GM19328 (cell line): ENCODE data around the gene EEFSEC.

Experiments
- ATAC-seq: cut with Tn5 transposase; IDR thresholded peaks from one replicate; pipeline ENCODE4 v1.9.1; 2021; ENCODE audit warnings: mild to moderate bottlenecking, moderate library complexity; ENCODE audit not compliant: unreplicated experiment

EEFSEC gene

DNA sequence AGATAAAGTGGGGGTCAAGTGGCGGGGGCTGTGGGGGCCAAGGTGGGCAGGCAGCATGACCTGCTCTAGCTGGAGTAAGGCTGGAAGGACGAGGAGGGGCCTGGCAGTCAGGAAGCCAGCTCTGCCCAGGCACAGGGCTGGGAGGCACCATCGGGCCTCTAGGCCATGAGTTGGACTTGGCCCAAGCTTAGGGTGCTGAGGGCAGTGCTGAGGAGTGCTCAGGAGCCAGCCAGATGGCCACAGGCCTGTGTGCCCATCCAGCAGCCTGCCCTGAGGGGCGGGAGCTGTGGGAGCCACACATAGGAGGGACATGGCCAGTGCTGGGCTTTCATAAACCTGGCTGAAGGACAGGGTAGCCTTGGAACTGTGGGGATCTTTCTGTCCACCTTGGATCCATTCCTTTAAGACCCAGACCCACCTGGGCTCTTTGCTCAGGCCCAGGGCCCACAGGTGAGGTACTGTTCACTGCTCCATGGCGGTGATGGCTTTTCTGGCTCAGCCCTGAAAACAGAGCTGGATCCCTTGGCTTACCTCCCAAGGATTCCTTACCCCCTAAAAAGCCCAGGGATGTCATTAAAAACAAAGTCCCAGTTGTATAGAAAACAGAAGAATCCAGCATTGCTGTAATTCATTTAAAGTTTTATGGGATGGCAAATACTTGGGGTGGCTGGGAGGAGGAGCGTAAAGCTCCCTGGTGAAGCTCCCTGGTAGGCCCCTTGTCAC, 176.4 kb downstream of the EEFSEC start:
- no peak for ATAC-seq

DNA sequence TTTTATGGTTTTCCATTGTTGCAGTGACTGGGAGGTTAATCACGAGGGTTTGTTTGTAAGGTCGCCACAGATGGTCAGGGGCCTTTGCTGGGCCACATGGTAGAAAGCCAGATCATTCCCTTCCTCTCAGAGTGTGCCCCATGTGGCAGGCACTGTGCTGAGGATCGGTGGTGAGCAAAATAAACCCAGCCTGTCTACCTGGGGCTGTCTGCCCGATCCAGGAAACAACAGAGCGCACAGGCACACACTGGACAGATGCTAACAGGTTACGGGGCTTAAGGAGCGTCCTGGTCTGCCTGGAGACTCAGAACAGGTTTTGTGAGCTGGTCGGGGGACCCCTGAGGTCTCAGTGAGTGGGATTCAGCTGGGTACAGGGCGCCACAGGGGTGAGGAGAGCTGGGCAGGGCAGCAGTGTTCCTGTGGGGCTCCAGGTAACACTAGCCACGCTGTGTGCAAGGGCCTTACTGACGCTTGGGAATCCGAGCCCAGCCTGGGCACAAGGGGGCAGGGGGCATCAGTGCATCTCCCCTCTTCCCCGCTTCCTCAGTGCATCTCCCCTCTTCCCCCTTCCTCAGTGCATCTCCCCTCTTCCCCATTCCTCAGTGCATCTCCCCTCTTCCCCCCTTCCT, 177.0 kb downstream of the EEFSEC start:
- ATAC-seq: no peak

DNA sequence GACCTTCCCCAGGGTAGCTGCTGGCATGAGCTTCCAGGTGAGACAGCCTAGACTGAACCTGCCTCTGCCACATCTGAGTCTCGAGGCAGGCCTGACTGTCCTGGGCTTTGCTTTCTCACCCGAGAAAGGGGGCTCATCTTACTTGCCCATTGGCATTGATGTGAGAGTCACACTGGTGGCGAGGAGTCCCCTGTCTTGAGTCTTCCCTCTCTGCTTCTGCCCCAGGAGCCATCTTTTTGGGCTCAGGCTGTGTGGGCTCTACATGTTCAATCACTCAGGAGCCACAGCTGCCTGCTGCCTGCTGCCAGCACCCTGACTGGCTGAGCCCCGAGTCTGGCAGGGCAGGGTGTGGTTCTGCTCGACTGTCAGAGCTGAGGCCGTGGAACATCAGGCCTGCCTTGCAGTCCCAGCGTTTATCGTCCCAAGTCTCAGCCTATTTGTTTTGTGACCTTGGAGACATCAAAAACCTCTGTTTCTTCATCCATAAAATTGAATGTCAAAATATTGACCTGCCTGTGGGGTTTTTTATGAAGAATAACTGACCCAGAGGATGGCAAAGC, 180.9 kb downstream of the EEFSEC start:
- no peak for ATAC-seq

- no peak for ATAC-seq
These were observed 181.5 kb downstream of the EEFSEC start for GRCh38 chr3:128334766-128335165.

- no peak for ATAC-seq
These were observed 182.5 kb downstream of the EEFSEC start for GRCh38 chr3:128335621-128336296.

DNA sequence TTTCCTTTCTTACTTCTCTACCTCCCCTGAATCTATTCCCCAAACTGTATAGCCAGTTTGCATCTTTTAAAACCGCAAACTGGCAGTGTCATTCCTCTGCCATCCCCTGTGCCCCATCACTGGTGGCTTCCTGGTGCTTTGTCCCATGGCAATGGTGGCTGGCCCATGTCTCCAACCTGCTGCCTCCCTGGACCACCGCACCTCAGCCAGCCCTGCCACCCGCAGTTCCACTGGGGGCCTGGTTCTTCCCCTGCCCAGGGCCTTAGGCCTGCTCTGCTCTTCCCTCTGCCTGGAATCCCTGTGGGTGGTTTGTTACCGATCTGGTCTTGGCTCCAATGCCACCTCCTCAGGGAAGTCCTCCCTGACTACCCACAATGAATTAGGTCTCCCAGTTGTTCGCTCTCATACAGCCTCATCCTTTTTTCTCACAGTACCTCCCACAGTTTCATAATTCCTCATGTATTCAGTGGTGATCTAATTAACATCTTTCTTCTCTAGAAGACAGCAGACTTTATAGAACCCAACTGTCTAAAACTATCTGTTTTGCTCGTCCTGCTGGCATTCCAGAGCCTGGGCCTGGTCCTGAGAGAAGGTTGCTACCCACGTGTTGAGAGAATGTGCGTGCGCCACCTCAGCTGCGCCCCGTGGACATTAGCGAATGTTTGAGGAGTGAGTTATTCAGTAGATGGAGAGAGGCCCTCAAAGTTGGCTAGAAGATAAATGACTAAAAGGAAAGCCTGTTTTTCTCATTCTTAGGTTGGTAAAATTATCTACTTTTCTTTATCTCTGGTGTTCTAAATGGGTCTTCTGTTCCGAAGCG, 183.3 kb downstream of the EEFSEC start:
- ATAC-seq: no peak

- ATAC-seq: no peak
These were observed 184.0 kb downstream of the EEFSEC start for GRCh38 chr3:128337305-128337704.

DNA sequence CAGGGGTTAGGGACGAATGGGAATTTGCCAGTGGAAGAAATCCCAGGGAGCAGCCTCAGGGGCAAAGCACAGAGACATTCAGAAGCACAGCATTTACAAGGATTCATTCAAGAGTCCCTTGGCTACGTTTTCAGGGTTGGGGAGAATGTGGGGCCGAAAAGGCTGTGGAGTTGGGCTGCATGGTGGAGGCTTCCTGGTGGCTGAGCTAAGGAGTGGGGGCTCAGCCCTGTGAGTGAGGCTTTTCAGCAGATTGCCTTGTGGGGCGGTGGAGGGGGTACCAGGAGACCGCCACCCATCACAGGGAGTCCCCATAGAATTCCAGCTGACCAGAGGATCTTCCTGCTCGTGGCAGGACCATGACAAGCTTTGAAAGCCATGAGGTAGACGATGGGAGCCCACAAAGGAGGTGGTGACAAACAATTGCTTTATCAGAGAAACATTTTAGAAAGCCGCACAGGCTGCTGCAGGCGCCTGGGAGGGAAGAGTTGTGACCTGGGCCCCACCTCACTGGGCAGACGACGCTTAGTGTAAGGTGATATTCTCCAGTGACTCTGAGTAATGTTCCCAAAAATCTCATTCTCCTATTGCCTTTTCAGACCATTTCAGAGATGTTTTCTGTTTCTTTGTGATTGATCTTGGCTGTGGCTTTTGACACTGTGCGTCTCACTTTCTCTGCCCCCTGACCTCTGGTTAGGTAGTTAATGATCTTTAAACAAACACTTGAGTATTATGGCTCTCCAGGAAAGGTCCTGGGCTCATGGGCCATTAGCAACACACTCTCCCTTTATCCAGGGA, 185.5 kb downstream of the EEFSEC start:
- no peak for ATAC-seq

DNA sequence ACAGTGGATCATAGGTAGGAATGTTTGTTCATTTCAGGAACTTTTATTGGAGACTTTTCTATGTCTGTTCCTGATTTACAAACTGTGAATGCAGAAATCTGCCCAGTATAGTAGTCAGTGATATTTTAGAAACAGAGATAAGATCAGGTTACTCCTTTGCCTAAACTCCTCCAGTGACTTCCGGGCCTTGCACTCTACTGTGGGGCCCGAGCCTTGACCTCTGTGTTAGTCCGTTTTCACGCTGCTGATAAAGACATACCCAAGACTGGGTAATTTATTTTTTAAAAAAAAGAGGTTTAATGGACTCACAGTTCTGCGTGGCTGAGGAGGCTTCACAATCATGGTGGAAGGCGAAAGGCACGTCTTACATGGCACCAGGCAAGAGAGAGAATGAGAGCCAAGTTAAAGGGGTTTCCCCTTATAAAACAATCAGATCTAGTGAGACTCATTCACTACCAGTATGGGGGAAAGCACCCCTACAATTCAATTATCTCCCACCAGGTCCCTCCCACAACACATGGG, 186.3 kb downstream of the EEFSEC start:
- ATAC-seq: no peak

GRCh38 chr3:128340198-128340903, 187.1 kb downstream of the EEFSEC start:
- no peak for ATAC-seq

GRCh38 chr3:128340904-128341555, 187.7 kb downstream of the EEFSEC start:
- ATAC-seq: no peak

DNA sequence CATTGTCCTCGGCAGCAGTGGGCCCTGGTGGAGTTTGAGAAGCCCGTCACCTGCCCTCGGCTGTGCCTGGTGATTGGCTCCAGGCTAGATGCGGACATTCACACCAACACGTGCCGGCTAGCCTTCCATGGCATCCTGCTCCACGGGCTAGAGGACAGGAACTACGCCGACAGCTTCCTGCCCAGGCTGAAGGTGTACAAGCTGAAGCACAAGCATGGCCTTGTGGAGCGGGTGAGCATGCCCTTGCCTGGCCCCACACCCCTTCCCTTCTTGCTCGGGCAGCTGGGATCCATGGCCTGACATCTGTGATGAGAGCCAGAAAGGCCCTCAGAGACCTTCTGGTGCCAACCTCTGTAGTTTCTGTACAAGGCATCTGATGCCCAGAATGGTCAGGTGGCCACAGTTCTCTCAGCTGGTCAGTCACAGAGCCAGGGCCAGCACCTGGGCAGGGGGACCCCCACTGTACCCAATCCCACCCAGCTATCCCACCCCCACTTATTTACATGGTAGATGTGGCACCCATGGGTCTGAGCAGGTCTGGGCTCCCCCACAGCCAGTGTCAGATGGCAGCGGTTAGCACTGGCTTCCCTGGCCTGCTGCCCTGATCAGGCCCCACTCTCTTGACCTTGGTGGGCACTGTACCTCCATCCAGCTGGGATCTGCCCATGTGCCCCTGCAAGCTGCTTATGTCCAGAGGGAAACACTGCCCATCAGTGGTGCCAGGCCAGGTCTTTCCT, 188.5 kb downstream of the EEFSEC start:
- no peak for ATAC-seq

- no peak for ATAC-seq
These were observed 189.5 kb downstream of the EEFSEC start for GRCh38 chr3:128342701-128343180.

DNA sequence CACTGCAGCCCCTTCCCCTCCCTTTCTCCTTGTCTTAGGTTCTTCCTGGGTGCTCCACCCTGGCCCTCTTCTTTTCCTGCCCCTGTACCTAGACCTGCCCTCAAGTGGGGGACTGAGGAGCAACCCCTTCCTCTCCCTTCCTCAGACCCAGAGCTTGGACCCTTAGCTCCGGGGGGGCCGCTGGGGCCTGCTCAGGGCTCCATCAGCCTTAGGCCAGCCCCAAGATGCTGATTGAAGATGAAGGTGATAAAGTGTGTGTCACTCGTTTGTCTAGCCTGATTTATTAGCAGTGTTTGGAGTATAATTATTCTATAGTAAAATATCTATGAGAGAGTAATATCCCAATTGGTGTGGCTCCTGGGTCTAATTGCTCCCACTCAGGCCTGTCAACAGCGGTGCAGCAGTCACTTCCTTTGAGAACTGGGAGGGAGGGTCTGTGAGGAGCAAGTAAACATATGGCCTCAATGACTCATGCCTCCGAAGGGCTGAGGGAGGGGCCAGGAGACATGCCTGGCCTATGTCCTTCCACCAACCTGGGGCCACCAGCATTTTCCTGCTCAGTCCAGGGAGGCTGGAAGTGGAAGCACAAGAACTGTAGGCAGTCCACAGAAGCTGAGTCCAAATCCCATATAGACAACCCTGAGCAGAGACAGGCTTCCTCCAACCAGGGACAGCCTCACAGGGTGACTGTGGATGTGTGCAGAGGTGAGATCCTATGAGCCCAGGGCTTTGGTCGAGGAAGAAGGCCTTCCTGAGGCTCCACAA, 190.2 kb downstream of the EEFSEC start:
- ATAC-seq: no peak

DNA sequence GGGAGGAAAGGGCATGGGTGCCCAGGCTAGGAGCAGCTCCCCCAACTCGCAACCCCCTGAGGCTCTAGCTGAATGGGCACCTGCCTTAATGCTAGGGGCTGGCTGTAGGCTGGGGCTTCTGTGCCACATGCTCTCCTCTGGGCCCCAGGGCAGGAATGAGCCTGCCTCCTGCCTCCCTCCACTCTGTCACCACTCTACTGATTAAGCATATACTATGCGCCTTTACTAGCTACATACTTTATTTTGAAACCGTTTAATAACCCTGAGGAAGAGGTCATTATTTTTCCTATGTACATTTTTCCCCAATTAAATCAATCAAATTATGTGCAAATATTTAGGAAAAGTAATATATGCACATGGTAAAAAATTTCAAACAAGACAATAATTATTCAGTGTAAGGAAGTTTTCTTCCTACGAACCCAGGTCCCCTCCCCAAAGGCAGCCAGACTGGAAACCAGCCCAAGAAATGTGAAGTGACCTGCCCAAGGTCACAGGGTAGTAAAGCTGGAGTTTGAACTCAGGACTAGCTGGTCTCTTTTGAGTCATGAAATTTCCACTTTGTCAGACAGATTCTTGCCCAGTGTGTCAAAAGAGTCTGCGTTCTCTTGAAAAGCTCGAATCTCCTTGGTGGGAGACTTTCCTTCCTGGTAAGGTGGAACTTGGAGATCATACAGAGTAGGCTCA, 190.9 kb downstream of the EEFSEC start:
- ATAC-seq: no peak

GRCh38 chr3:128345196-128345595, 191.9 kb downstream of the EEFSEC start:
- no peak for ATAC-seq

GRCh38 chr3:128346562-128346961, 193.3 kb downstream of the EEFSEC start:
- ATAC-seq: no peak
